NCI-H1694 treated with DMSO at 0.1 percent for 48 hours (cell line): Measurements from ENCODE around the gene CLPTM1L.
"Not testable (repeated sequence)": the region's sequence is repeated elsewhere in the genome, so short reads cannot be mapped to it uniquely, and the experiment has no call there.

Experiments
- DNase-seq: peaks from one replicate; lab custom pipeline; 2025; lab: John Stamatoyannopoulos, UW

Gene CLPTM1L

DNA sequence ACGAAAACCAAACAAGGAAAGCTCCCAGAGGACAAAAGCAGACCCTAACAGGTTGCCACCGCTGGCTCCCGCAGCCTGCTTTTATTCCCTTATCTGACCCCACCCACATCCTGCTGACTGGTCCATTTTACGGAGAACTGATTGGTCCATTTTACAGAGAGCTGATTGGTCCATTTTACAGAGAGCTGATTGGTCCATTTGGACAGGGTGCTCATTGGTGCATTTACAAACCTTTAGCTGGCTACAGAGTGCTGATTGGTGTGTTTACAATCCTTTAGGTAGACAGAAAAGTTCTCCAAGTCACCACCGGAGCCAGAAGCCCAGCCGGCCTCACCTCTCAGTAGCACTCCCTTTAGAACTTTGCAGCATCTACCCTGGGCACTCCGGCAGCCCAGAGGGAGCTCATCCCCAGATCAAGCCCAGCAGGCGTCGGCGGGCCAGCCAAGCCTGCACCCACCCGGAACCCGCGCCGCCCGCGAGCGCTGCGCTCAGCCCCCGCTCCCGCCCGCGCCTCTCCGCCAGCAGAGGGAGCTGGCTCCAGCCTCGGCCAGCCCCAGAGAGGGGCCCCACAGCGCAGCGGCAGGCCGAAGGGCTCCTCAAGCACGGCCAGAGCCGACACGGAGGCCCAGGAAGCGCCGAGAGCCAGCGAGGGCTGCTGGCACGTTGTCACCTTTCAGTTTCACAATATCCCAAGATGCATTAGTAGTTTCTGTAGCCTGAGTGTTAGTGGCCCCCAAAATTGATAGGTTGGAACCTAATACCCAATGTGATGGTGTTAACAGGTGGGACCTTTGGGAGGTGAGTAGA is 35.3 kb upstream of the CLPTM1L start:
- no peak for DNase-seq

DNA sequence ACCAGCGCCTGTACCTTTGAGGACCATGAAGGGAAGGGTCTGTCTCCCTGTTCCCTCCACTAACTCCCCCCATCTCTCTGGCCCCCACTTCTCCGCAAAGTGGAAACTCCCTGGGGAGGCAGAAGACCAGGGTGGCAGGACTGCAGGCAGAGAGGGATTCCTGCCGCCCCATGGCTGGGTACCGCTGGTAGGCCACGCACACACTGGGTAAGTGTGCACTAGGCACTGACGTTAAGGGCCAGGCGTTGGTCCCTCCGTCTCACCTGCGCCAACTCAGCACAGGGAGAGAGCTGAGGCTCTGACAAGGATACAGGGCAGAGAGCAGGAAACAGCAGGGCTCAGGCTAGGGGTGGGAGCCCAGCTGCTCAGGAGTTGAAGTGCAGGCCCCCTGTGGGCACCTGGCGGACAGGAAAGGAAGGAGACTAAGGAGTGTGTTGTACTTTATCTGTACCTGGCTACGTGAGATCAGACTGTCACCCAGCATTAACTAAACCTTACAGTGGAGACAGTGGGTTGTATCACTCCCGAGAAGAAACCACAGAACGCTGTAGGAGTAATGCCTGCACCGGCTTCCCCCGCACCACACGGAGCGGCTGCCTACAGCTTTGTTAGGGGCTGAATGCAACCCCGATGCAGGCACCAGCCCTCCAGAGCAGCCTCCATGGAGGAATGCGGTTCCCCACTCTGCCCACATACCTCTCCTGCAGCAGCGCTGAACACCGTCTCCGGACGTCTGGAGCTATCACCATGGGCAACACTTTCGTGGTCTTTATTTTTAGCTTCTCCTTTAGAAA is 34.2 kb upstream of the CLPTM1L start:
- DNase-seq: no peak

DNA sequence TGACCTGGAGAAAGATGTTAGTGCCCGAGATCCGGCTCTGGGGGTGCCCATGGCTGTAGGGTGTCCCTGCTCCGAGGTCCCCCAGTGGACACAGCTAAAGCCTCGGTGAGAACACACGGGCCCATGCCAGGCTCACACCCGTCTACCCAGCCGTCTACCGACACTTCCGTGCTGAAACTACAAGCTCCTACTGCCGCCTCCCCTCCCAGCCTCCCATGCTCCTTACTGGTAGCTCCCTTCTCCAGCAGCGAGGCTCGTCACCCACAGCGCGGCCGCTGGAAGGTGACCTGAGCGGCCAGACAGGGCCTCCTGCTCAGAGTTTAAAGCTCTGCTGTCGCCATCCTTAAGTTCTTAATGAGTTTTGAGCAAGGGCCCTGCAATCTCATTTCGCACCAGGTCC is 33.2 kb upstream of the CLPTM1L start:
- DNase-seq: no peak

DNA sequence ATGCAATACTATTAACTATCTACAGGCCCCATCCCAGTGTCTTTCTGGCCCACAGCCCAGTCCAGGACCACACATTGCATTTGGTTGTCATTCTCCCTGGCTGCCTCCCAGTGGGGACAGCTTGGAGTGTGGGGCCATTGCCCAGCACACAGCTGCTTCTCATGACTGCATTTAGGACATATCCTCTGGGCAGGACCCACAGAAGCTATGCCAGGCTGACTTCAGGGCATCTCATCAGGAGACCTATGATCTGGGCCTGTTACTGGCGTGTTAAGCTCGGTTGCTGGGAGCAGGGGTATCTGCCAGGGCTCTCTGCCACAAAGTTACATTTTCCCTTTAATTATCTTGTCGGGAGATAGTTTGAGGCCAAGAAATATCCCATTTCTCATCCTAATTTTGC is 32.1 kb upstream of the CLPTM1L start:
- peak; percentile 88 for DNase-seq

DNA sequence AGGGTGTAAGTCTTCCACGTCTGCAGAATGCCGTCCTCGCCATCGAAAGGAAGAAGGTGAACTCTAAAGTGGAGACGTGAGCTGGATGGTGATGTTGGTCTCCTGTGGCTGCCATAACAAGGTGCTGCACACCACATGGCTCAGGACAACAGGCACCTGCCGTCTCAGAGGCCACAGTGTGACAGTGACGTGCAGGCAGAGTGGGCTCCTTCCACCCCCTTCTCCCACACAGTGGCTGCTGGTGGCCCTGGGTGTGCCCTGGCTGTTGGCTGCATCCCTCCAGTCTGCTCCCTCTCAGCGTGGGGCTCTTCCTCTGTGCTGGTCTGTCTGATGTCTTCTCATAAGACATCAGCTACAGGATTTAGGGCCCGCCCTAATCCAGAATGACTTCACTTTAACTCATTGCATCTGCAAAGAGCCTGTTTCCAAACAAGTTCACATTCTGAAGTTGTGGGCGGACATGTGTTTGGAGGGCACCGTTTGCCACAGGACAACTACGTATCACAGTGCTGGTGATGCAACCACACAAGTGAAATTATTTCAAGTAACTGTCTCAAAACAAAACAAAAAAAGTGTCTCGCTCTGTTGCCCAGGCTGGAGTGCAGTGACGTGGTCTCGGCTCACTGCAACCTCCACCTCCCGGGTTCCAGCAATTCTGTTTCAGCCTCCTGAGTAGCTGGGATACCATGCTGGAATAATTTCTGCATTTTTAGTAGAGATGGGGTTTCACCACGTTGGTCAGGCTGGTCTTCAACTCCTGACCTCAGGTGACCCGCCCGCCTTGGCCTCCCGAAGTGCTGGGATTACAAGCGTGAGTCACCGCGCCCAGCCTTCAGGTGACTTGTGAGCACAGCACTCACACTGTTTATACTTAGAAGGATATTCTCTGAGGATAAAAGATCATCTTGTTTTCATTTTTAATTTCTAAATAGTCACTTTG is 31.2 kb upstream of the CLPTM1L start:
- no peak for DNase-seq

DNA sequence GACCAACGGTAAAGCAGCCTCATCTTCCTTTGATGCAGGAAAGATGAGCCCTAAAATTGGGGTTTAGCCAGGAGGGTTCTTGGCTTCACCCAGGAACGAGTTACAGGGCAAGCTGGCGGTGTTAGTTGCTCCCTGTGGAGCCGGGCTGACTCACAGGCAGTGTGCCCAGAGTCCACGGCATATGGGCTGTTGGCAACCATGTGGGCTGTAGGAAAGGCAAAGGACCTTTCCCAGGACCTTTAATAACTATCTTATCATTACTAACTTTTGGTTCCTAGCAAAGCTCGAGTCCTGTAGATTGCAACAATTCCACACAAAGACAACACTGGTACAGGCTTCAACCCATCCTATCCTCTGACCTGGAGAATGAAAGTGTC is 29.8 kb upstream of the CLPTM1L start:
- peak; percentile 88 for DNase-seq

DNA sequence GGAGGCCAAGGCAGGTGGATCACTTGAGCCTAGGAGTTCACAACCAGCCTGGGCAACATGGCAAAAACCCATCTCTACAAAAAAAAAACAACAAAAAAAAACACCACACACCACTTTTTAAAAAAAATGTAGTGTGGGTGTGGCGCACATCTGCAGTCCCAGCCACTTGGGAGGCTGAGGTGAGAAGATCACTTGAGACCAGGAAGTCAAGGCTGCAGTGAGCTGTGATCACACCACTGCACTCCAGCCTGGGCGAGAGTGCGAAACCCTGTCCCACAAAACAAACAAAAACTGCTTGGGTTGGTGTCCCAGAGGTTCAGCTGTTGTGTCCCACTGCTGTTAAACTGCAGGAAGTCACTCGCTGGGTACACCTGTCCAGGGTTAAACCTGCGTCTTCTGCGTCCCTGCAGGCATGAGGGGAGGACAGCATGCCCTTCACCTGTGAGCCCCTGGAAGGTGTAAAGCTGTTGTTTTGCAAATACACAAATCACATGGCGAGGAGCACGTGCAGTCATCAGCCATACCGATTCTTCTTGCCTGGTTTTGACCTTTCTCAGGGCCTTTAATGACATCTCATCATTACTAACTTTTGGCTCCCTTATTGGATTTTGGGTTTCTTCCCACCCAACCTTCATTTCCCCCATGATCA is 29.3 kb upstream of the CLPTM1L start:
- DNase-seq: peak; percentile 88

DNA sequence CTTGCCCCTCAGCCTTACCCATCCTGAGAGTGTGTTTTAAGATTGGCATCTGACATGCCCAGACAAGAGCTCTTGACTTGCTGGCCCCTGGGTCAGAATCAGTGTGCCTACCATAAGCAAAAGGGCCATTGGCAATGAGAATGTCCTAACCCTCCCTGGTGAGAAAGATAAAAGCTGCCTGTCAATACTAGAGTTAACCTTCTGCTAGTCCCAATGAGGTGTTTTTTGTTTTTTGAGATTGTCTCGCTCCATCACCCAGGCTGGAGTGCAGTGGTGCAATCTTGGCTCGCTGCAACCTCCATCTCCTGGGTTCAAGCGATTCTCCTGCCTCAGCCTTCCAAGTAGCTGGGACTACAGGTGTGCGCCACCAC is 27.1 kb upstream of the CLPTM1L start:
- not testable (repeated sequence) for DNase-seq

DNA sequence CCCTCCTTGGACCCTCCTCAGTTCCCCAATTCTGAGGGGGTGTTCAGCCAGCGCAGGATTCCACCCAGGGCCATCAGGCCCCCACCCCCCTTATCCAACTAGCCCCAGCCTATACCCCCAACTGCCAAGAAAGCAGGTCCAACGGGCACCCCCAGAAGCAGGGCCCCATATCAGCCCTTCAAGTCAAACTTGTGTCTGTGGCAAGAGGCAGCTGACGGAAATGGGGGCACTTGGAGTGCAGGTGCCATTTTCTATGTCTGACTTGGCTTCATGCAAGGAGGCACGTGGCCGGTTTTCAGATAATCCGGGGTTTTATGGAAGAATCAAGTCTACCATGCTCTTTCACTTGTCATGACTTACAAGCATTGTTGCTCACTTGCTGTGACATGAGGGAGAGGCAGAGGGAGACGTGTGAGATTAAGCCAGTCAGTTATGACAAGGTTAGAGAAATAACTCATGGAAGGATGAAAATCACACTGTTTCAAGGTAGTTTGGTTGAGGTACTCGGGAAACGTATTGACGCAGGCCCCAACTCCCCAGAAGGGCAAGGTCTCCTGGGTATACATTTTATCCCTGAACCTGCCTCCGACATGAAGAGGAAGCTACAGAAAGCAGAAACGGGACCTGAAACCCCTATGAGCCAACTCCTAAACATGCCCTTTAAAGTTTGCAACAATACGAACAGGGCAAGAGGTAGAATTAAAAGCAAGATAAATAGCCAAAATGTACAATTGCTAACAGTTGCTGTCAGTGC is 26.5 kb upstream of the CLPTM1L start:
- DNase-seq: no peak

DNA sequence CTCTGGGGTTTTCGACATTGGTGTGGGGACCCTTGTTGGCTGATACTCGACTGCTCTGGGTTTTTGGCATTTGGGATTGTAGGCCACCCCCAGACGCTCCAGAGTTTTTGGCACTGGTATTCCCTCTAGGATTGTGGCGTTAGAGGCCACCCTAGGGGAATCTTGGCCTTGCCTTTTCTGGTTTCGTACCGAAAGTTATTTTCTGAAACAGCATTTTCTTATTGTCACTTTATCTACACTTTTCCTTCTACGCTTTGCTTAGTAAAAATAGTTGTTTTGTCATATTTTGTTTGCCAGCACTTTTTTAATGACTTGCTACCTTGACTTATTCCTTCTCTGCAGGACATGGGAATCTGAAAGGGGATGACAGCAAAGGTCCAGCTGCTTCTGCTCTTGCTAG is 25.1 kb upstream of the CLPTM1L start:
- DNase-seq: no peak

DNA sequence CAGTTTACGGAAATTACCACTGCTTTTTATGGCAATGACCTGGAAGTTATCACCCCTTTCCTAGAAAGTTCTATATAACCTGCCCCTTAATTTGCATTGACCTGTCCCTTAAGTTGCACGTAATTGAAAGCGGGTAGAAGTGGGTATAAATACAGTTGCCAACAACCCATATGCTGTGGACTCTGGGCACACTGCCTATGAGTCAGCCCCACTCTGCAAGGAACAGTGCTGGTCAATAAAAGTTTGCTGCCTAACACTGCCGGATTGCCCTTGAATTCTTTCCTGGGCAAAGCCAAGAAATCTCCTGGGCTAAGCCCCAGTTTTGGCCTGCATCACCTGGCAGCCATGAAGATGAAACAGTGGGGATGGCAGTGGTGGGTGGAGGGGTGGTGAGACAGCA is 23.9 kb upstream of the CLPTM1L start:
- no peak for DNase-seq

DNA sequence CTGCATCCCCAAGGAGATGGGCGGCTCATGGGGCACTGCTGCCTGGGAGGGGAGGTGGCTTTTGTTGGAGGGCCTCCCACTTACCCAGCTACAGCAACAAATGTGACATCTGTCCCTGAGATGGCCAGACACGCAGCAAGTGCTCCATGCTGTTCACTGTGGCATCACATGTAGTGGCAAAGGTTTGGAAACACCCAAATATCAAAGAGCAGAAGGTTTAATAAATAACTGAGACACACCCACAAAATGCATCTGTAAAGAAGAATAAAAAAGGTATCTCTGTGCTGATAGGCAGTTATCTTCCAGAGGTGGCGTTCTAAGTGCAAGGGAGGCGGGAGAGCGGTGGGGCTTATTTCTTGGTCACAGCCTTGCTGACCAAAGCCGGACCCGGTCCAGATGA is 23.3 kb upstream of the CLPTM1L start:
- peak; percentile 30 for DNase-seq

DNA sequence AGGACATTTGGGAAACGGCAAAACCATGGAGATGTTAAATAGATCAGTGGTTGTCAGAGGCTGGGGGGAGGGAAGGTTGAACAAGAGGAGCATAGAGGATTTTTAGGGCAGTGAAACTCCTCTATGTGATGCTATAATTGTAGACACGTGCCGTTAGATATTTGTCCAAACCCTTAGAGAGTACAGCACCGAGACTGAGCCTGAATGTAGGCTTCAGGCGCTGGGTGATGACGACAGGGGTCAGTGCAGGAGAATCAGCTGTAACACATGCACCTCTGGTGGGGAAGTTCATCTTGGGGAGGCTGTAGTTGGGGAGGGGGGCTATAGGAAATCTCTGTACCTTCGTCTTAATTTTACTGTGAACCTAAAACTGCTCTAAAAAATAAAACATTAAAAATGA is 22.2 kb upstream of the CLPTM1L start:
- DNase-seq: no peak

DNA sequence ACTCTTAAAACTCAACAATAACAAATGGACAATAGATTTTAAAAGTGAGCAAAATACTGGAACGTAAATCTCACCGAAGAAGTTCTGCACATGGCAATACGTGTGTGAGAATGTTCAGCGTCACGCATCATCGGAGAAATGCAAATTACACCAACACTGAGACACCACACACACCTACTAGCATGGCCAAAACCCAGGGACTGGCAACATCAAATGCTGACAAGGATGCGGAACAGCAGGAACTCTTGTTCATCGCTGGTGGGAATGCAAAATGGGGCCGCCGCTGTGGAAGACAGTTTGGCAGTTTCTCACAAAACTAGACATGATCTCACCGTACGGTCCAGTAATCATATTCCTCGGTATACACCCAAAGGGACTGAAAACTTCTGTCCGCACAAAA is 21.6 kb upstream of the CLPTM1L start:
- no peak for DNase-seq

DNA sequence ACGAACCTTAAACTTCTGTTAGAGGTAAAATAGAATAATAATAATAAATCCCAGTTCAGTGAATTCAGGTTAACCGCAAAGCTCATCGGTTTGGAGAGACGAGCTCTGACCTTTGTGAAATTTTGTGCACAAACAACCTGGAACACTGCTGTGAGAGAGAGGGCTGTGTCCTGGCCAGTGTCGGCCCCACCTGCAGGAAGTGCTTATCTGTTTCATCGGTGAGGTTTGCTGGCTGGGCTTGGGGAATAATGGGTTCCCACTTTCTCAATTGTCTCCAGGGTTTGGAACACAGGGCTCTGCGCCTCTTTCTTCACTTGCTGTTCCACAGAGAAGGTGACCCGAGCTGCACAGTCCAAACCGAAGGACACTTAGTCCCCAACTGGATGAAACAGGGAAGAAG is 19.3 kb upstream of the CLPTM1L start:
- DNase-seq: no peak

DNA sequence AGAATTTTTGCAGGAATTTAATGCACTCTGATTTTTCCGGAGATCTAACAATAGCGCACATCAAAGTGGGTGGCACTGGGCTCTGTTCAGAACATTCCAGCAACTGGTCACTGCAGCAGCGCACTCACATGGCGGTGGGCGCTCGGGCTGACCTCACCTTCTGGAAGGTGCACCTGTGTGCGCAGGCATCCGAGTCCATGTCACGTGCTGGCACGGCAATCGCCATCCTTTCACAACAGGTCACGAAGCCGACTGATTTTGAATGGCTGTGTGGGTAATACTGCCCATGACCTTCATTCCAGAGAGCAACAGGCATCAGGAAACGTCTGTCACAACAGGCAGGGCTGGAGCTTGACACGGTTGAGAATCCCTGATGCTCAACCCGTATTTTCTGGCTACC is 18.7 kb upstream of the CLPTM1L start:
- DNase-seq: no peak

DNA sequence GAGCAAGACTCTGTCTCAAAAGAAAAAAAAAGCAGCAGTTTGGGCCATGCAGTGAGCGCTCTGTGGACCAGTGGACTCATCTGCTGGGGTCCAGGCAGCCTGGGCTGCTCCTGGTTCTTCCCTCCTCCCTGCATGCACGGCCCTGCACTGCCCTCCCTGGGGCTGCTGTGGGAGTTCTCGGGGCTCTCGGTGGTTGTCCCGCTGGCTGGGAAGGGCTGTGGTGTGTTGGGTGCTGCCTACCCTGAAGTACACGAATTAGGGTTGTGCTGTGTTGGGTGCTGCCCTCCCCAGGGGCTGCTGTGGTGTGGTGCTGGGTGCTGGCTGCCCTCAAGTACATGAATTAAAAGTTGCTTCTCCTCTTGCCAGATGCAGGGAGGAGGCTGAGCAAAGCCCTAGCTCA is 18.3 kb upstream of the CLPTM1L start:
- DNase-seq: no peak

DNA sequence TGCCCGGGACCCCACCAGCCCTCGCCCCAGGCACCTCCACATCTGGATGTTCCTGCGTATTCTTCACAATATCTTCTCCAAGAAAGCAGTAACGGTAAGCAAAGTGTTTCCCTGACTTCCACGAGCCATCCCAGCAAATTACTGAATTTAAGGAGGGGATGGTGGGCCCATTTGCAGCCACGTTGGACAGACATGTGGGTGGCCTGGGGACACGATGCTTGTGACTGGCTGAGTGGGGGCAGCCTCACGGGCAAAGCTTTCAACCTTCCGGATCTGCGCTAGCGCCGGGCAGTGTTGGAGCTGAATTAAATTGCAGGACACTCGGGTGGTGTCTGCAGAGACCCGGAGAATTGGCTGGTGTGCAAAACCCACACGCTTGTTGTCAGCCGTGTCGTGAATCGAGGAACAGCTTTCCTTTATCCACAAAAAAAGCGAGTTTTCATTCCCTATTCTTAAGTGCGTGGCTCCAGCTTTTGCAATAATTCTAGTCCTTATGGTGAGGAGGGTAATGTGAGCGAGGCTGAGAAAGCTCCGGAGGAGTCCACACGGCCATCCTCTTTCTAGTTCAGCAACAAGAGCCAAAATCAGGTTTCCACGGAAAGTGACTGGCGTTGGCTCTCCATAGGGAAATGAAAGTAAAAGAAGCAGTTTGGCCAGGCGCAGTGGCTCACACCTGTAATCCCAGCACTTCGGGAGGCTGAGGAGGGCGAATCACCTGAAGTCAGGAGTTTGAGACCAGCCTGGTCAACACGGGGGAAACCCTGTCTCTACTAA is 17.5 kb upstream of the CLPTM1L start:
- DNase-seq: no peak

DNA sequence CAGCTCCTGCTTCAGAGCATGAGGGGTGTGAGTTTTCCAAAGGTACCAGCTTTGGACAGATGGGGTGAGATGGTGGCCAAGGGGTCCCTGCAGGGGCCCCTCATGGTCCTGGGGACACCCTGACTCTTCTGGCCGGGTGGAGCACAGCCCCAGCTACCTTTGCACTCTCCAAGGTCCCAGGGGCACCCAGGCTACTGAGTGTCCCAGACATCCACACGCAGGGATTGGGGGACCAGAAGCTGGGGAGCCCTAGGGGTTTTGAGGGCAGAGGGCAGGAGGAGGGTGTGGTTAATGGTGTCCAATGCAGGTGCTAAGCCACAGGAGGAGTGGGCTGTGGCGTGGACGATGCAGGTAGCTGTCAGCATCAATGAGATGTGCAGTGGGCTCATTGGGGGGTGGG is 16.0 kb upstream of the CLPTM1L start:
- DNase-seq: no peak

DNA sequence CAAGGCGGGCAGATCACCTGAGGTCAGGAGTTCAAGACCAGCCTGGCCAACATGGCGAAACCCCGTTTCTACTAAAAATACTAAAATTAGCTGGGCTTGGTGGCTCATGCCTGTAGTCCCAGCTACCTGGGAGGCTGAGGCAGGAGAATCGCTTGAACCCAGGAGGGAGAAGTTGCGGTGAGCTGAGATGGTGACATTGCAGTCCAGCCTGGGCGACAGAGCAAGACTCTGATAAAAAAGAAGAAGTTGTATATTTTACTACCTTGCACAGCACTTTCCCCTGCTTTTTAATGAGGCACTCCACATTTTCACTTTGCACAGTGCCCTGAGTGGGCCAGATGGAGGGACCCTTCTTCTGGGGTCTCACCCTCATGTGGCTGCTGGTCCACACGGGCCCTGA is 15.5 kb upstream of the CLPTM1L start:
- DNase-seq: not testable (repeated sequence)
